NB4 (cell line): ENCODE measurements around the gene AKR7A3.

Experiments
- POLR2A ChIP-seq: IDR thresholded peaks from 2 replicates; pipeline ENCODE4 v1.6.1; 2011; ENCODE audit warnings: mild to moderate bottlenecking; ENCODE audit not compliant: insufficient read length; ENCODE audit errors: extremely low read depth
- TF ChIP-seq, protein P1 (sequence below): IDR thresholded peaks from one replicate; pipeline ENCODE4 v1.5.1; 2012; ENCODE audit warnings: low read depth, low read length
- TF ChIP-seq, protein P2 (sequence below): IDR thresholded peaks from 2 replicates; pipeline ENCODE4 v1.6.1; 2011; ENCODE audit warnings: low read depth, low read length

- TF ChIP-seq, protein P1, sequence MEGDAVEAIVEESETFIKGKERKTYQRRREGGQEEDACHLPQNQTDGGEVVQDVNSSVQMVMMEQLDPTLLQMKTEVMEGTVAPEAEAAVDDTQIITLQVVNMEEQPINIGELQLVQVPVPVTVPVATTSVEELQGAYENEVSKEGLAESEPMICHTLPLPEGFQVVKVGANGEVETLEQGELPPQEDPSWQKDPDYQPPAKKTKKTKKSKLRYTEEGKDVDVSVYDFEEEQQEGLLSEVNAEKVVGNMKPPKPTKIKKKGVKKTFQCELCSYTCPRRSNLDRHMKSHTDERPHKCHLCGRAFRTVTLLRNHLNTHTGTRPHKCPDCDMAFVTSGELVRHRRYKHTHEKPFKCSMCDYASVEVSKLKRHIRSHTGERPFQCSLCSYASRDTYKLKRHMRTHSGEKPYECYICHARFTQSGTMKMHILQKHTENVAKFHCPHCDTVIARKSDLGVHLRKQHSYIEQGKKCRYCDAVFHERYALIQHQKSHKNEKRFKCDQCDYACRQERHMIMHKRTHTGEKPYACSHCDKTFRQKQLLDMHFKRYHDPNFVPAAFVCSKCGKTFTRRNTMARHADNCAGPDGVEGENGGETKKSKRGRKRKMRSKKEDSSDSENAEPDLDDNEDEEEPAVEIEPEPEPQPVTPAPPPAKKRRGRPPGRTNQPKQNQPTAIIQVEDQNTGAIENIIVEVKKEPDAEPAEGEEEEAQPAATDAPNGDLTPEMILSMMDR = no peak
- no peak for TF ChIP-seq POLR2A
- TF ChIP-seq, protein P2, sequence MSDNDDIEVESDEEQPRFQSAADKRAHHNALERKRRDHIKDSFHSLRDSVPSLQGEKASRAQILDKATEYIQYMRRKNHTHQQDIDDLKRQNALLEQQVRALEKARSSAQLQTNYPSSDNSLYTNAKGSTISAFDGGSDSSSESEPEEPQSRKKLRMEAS = no peak
Observed at GRCh38 chr1:19332832-19333231, 44.3 kb upstream of the AKR7A3 start.
